ENCODE results near the gene CLCA2. TPM values are rescaled to one million over a fixed set of nuclear protein-coding genes. Genes with fewer than 3 reads are reported as not detected.
A peak's percentile ranks its signal among the peaks of the same experiment; 100 is the strongest.
"Not testable (repeated sequence)": the region's sequence is repeated elsewhere in the genome, so short reads cannot be mapped to it uniquely, and the experiment has no call there.

The CLCA2 gene
- total RNA-seq, 4 donors from 2014 or later: 0.94 to 1.1 (median 1.0) TPM; not detected in 1

DNA sequence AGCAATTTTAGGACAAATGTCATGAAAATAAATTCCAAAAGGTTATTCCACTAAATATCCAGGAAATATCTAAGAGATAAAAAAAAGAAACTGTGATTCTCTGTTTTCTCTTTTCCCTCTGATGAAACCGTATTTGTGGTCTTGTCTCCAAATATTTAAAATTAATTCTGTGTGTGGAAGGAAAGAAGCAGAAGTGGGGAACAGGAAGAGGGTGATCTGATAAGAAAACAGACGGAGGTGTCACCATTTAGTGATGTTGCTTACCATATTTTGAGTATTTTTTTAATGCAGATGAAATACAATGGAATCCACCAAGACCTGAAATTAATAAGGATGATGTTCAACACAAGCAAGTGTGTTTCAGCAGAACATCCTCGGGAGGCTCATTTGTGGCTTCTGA is 74.3 kb downstream of the CLCA2 start:
- DNase-seq (ENCODE audit: low spot score) (no peak), ATAC-seq (ENCODE audit: low FRiP score) (no peak)
- TF ChIP-seq, protein P1, sequence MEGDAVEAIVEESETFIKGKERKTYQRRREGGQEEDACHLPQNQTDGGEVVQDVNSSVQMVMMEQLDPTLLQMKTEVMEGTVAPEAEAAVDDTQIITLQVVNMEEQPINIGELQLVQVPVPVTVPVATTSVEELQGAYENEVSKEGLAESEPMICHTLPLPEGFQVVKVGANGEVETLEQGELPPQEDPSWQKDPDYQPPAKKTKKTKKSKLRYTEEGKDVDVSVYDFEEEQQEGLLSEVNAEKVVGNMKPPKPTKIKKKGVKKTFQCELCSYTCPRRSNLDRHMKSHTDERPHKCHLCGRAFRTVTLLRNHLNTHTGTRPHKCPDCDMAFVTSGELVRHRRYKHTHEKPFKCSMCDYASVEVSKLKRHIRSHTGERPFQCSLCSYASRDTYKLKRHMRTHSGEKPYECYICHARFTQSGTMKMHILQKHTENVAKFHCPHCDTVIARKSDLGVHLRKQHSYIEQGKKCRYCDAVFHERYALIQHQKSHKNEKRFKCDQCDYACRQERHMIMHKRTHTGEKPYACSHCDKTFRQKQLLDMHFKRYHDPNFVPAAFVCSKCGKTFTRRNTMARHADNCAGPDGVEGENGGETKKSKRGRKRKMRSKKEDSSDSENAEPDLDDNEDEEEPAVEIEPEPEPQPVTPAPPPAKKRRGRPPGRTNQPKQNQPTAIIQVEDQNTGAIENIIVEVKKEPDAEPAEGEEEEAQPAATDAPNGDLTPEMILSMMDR (IDR thresholded peaks at IDR 0.05): no peak

DNA sequence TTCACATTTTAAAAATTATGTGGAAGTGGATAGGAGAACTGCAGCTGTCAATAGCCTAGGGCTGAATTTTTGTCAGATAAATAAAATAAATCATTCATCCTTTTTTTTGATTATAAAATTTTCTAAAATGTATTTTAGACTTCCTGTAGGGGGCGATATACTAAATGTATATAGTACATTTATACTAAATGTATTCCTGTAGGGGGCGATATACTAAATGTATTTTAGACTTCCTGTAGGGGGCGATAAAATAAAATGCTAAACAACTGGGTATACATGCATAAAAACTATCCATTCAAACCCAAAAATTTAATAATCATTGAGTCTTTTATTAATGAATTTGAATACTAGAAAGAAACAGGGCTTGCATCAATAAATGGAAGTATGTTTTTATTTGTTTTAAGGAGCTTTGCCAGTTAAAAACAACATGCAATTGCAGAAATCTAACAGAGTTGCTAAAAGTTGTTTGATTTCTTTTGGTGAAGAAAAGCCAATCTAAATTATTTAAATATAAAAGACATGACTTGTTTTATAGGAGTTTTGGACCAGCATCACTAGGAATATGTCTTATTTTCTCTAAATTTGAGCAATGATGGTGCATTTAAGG is 76.1 kb downstream of the CLCA2 start:
- DNase-seq (ENCODE audit: low spot score) (no peak), ATAC-seq (ENCODE audit: low FRiP score) (no peak)
- TF ChIP-seq, protein P1 (IDR thresholded peaks at IDR 0.05): peak in 2 of 3 donors; percentile 31 to 43

DNA sequence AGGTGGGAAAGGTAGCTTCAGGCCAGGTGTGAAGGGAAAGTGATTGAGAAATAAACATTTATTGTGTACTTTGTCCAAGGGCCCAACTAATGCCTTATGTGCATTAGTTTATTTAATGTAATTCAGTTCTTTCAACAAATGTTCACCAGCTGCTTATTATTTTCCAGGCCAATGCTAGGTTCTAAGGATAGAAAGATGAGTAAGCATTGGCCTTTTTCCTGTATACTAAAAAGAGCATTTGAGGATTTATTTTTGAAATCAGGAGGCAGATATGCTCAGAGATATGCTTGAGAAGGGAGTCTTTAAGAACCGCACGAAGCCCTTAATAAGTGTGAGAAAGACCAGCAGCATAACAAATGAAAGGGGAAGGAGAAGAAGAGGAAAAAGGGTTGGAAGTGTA is 76.7 kb downstream of the CLCA2 start:
- TF ChIP-seq, protein P1 (IDR thresholded peaks at IDR 0.05): no peak
- ATAC-seq (ENCODE audit: low FRiP score) (no peak), DNase-seq (ENCODE audit: low spot score) (no peak)

DNA sequence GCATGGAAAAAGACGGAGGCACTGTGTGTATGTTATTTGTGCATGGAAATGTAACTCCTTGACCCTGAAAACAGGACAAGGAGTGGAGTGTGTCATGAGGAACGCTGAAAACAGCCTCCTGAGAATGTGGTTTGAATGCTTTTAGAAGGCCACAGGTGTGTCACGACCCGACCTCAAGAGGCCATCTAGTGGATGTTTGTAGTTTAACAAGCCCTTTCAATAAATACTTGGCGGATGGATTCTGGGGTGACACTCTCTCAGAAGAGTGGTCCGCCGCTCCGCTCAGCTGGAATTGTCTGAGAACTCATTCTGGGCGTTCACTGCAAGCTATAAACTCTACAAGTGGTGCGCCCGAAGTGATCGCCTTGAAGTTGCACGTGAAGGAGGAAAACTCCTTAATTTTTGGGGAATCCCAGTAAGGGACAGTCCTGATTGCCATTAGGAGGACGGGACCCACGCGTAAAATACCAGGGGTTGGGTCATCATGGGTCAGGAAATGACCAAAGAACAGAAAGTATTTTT is 78.2 kb downstream of the CLCA2 start:
- not testable (repeated sequence) for DNase-seq (ENCODE audit: low spot score); ATAC-seq (ENCODE audit: low FRiP score)

DNA sequence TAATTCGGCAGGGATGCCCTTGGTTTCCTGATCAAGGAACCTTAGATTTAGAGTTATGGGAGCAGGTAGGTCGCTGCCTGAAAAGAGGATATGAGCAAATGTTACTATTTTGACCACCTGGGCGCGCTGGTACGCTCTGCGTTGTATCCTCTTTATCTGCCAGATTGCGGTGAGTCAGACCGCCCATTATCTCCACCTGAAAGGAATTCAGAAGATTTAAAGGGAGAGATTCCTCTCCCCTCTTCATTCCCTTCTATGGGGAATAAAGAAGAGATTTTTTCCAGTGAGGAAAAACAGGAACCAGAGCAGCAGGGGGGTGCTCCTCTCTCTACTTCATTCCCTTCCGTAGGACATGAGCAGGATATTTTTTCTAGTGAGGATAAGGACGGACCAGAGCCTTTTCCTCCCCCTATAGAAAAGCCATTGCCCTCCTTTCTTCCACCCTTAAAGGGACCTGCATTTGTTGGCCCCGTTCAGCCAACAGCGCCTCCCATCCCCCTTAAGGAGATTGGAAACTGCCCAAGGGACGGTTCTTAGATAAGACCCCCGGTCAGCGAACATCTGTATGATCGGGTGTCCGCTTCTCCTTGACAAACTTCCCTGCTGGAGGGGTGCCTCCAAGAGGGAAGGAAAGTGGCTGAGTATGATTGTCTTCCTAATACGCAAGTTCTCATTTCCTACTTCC is 78.9 kb downstream of the CLCA2 start:
- DNase-seq (ENCODE audit: low spot score): no peak
- TF ChIP-seq, protein P1 (IDR thresholded peaks at IDR 0.05): no peak
- ATAC-seq (ENCODE audit: low FRiP score): peak; percentile 77

DNA sequence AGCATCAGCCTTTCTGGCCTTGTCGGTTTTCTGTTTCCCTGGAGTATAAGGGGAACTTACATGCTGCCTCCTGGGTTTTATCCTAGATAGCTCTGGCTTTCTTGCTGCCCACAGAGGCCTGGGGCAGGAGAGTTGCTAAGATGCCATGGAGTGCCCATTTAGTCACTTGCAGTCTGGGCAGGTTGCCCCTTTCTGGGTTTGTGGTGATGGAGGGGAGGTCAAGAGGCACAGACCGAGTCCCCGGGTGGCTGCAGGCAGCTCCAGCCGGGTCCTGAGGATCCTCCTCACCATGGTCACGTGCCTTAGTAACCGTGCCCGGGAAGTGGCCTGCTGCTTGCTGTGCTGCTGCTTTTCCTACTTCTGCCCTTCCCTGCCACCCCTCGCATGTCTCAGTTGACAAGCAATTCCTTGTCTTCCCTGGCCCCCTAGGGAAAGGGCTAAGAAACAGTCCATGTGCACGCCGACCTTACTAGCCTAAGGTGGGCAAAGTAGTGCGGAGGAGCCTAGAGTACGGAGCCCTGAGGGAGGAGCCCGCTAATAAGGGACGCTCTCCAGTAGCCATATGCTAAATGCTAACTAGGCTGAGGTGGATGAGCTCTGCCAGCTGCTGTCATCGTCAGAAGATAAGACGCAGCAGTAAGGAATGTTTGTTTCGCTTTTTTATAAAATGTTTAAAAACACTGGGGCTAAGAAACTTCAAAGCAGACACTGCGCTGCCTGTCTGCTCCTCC is 79.6 kb downstream of the CLCA2 start:
- TF ChIP-seq, protein P1 (IDR thresholded peaks at IDR 0.05): no peak
- DNase-seq (ENCODE audit: low spot score) (no peak), ATAC-seq (ENCODE audit: low FRiP score) (peak; percentile 74)

DNA sequence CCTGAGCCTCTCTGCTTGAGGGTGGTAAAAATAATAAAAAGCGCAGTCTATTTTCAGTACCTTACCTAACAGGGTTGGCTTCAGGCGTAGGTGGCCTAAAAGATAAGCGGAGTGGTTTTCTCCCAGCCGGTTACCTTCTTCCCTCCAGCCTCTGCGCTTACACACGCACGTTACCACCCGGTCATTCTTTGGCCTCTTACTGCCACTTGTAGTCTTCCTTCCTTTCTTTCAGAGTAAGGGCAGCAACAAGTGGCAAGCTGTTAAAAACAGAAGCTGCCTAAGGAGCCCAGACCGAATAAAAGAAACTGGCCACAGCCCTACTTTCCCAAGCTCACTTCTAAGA is 80.1 kb downstream of the CLCA2 start:
- DNase-seq (ENCODE audit: low spot score): no peak
- TF ChIP-seq, protein P1 (IDR thresholded peaks at IDR 0.05): no peak

More for the DNA sequence above, 80.1 kb downstream of the CLCA2 start:
- no peak for ATAC-seq (ENCODE audit: low FRiP score)
